ENCODE results near the gene GYPA.
A peak's percentile ranks its signal among the peaks of the same experiment; 100 is the strongest.
"Not testable (repeated sequence)": the region's sequence is repeated elsewhere in the genome, so short reads cannot be mapped to it uniquely, and the experiment has no call there.

Gene GYPA

GRCh38 chr4:144140594-144141295, at the start of gene GYPA:
Gene GYPA (minus strand): TSS chr4:144140718. CDS start chr4:144140635, 83 bp downstream.
- DNase-seq (ENCODE audit: low spot score): not testable (repeated sequence)

- no peak for DNase-seq (ENCODE audit: low spot score)
These were observed 49.5 kb upstream of the GYPA start for GRCh38 chr4:144190009-144190408.

- no peak for DNase-seq (ENCODE audit: low spot score)
These were observed 48.6 kb upstream of the GYPA start for GRCh38 chr4:144189121-144189520.

- DNase-seq (ENCODE audit: low spot score): no peak
These were observed 44.6 kb upstream of the GYPA start for GRCh38 chr4:144185086-144185485.

GRCh38 chr4:144183165-144183564, 42.6 kb upstream of the GYPA start:
- no peak for DNase-seq (ENCODE audit: low spot score)

GRCh38 chr4:144181391-144181790, 40.9 kb upstream of the GYPA start:
- DNase-seq (ENCODE audit: low spot score): no peak

GRCh38 chr4:144179152-144179739, 38.7 kb upstream of the GYPA start:
- no peak for DNase-seq (ENCODE audit: low spot score)

GRCh38 chr4:144178414-144178813, 37.9 kb upstream of the GYPA start:
- peak; percentile 3 for DNase-seq (ENCODE audit: low spot score)

- peak; percentile 8 for DNase-seq (ENCODE audit: low spot score)
These were observed 36.0 kb upstream of the GYPA start for GRCh38 chr4:144176476-144176875.

GRCh38 chr4:144174401-144175067, 34.0 kb upstream of the GYPA start:
- peak; percentile 22 for DNase-seq (ENCODE audit: low spot score)

- no peak for DNase-seq (ENCODE audit: low spot score)
These were observed 31.2 kb upstream of the GYPA start for GRCh38 chr4:144171697-144172096.

GRCh38 chr4:144169211-144169610, 28.7 kb upstream of the GYPA start:
- DNase-seq (ENCODE audit: low spot score): no peak

GRCh38 chr4:144154044-144154443, 13.5 kb upstream of the GYPA start:
- no peak for DNase-seq (ENCODE audit: low spot score)

GRCh38 chr4:144142690-144143326, 2.3 kb upstream of the GYPA start:
- not testable (repeated sequence) for DNase-seq (ENCODE audit: low spot score)

GRCh38 chr4:144141493-144141892, 975 bp upstream of the GYPA start:
- no peak for DNase-seq (ENCODE audit: low spot score)

- DNase-seq (ENCODE audit: low spot score): not testable (repeated sequence)
These were observed 527 bp downstream of the GYPA start for GRCh38 chr4:144139991-144140390.

GRCh38 chr4:144139547-144139946, 971 bp downstream of the GYPA start:
- not testable (repeated sequence) for DNase-seq (ENCODE audit: low spot score)

GRCh38 chr4:144138239-144138638, 2.3 kb downstream of the GYPA start:
- not testable (repeated sequence) for DNase-seq (ENCODE audit: low spot score)

- not testable (repeated sequence) for DNase-seq (ENCODE audit: low spot score)
These were observed 3.2 kb downstream of the GYPA start for GRCh38 chr4:144137137-144137931.

GRCh38 chr4:144136189-144136588, 4.3 kb downstream of the GYPA start:
- DNase-seq (ENCODE audit: low spot score): not testable (repeated sequence)

GRCh38 chr4:144130167-144130566, 10.4 kb downstream of the GYPA start:
- not testable (repeated sequence) for DNase-seq (ENCODE audit: low spot score)
